Hepatocyte (in vitro differentiated cells): ENCODE measurements around the gene DPH5.

Source experiments
- EZH2 ChIP-seq: fragments of 200-600 bp; sonication (generic); IDR thresholded peaks from 2 replicates; pipeline ENCODE4 v1.6.1; 2016; ENCODE audit warnings: antibody characterized with exemption, mild to moderate bottlenecking, borderline replicate concordance
- TF ChIP-seq, protein P1 (sequence below): fragments of 200-600 bp; sonication (generic); IDR thresholded peaks from 2 replicates; pipeline ENCODE4 v1.5.1; 2016; ENCODE audit warnings: antibody characterized with exemption, mild to moderate bottlenecking; ENCODE audit not compliant: poor library complexity

- TF ChIP-seq EZH2 = no peak
- TF ChIP-seq, protein P1, sequence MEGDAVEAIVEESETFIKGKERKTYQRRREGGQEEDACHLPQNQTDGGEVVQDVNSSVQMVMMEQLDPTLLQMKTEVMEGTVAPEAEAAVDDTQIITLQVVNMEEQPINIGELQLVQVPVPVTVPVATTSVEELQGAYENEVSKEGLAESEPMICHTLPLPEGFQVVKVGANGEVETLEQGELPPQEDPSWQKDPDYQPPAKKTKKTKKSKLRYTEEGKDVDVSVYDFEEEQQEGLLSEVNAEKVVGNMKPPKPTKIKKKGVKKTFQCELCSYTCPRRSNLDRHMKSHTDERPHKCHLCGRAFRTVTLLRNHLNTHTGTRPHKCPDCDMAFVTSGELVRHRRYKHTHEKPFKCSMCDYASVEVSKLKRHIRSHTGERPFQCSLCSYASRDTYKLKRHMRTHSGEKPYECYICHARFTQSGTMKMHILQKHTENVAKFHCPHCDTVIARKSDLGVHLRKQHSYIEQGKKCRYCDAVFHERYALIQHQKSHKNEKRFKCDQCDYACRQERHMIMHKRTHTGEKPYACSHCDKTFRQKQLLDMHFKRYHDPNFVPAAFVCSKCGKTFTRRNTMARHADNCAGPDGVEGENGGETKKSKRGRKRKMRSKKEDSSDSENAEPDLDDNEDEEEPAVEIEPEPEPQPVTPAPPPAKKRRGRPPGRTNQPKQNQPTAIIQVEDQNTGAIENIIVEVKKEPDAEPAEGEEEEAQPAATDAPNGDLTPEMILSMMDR = no peak
Measured at GRCh38 chr1:101005871-101006270, 19.7 kb downstream of the DPH5 start.
